HEK293T (cell line): ENCODE measurements around the gene RCAN1.
"Not testable (repeated sequence)": the region's sequence is repeated elsewhere in the genome, so short reads cannot be mapped to it uniquely, and the experiment has no call there.

Experiments used
- CTCF ChIA-PET: fragments of 350-600 bp; formaldehyde crosslinking; extraction: SDS; loops from one replicate; lab custom pipeline; 2021; ENCODE audit warnings: antibody characterized with exemption, inconsistent platforms; lab: Yijun Ruan, JAX
- POLR2A ChIA-PET: fragments of 350-600 bp; formaldehyde crosslinking; extraction: SDS; loops from one replicate; lab custom pipeline; 2020; ENCODE audit warnings: antibody characterized with exemption, inconsistent platforms; lab: Yijun Ruan, JAX
- DNase-seq: peaks from one replicate; pipeline ENCODE4 v3.0.0; 2012; ENCODE audit warnings: mixed read lengths; ENCODE audit errors: extremely low spot score
- ARNT ChIP-seq: fragments of 450-650 bp; IDR thresholded peaks from 2 replicates; pipeline ENCODE4 v1.6.1; 2017; ENCODE audit warnings: mild to moderate bottlenecking
- BHLHE40 ChIP-seq: fragments of 450-650 bp; IDR thresholded peaks from 2 replicates; pipeline ENCODE4 v1.6.1; 2016; ENCODE audit warnings: mild to moderate bottlenecking, moderate library complexity, borderline replicate concordance
- CTBP1 ChIP-seq: fragments of 450-650 bp; IDR thresholded peaks from 2 replicates; pipeline ENCODE4 v1.6.1; 2016; ENCODE audit warnings: borderline replicate concordance
- ELF4 ChIP-seq: fragments of 450-650 bp; IDR thresholded peaks from 2 replicates; pipeline ENCODE4 v1.6.1; 2017; ENCODE audit warnings: antibody characterized with exemption
- FOXA1 ChIP-seq: fragments of 450-650 bp; IDR thresholded peaks from 2 replicates; pipeline ENCODE4 v1.6.1; 2016; ENCODE audit warnings: mild to moderate bottlenecking
- FOXK2 ChIP-seq: fragments of 450-650 bp; IDR thresholded peaks from 2 replicates; pipeline ENCODE4 v1.6.1; 2016; ENCODE audit warnings: mild to moderate bottlenecking
- FOXM1 ChIP-seq: fragments of 450-650 bp; IDR thresholded peaks from 2 replicates; pipeline ENCODE4 v1.6.1; 2017; ENCODE audit warnings: mild to moderate bottlenecking, borderline replicate concordance
- HDGF ChIP-seq: fragments of 450-650 bp; IDR thresholded peaks from 2 replicates; pipeline ENCODE4 v1.6.1; 2017; ENCODE audit warnings: antibody characterized with exemption, borderline replicate concordance
- L3MBTL2 ChIP-seq: fragments of 450-650 bp; conservative IDR thresholded peaks from 2 replicates; pipeline ENCODE4 v1.6.1; 2016; ENCODE audit warnings: mild to moderate bottlenecking
- LEF1 ChIP-seq: fragments of 450-650 bp; IDR thresholded peaks from 2 replicates; pipeline ENCODE4 v1.6.1; 2017; ENCODE audit warnings: mild to moderate bottlenecking, borderline replicate concordance
- NFRKB ChIP-seq: fragments of 450-650 bp; IDR thresholded peaks from 2 replicates; pipeline ENCODE4 v1.6.1; 2016; ENCODE audit warnings: mild to moderate bottlenecking, moderate library complexity
- SP1 ChIP-seq: fragments of 450-650 bp; IDR thresholded peaks from 2 replicates; pipeline ENCODE4 v1.6.1; 2017
- SUZ12 ChIP-seq: fragments of 450-650 bp; IDR thresholded peaks from 2 replicates; pipeline ENCODE4 v1.6.1; 2016; ENCODE audit warnings: mild to moderate bottlenecking
- TARDBP ChIP-seq: fragments of 450-650 bp; IDR thresholded peaks from 2 replicates; pipeline ENCODE4 v1.6.1; 2016
- ZNF384 ChIP-seq: fragments of 450-650 bp; IDR thresholded peaks from 2 replicates; pipeline ENCODE4 v1.6.1; 2016
- TF ChIP-seq, protein P1 (sequence below): fragments of 450-650 bp; IDR thresholded peaks from 2 replicates; pipeline ENCODE4 v1.6.1; 2016

Gene RCAN1

DNA sequence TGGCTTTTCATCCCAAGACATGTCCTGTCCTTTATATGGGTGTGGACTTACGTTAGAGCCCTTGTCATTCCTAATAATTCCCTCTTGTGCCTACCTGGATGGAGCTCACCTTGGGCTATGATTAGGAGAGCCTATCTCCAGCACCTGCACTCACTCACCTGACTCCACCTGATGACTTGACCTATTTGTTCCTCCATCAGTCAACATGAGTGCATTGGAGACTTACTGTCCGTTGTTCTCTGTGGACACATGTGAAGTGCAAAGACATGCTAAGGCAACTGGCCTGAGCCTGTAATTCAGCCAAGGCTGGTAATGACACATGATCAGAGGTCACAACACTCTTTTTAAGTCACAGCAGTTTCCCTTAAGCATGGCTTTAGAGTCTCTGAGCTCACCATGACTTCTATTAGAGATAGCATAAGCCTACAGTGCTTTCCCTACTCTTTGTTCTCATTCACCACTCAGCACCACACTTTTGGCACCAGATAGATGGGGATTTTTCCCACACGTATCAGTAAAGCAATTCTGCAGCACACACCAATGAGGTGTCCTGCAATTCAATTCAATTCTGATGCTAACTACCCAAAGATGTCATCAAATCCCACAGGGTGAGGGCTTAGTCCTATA, 112.3 kb downstream of the RCAN1 start:
- TF ChIP-seq BHLHE40 (no peak), L3MBTL2 (no peak), CTBP1 (no peak)
- POLR2A ChIA-PET, result no interaction called here

GRCh38 chr21:34501716-34502115, 113.2 kb downstream of the RCAN1 start:
- CTCF ChIA-PET, result interaction anchor here (1.0 kb wide), 1 partner anchor 9 kb away, joined by 4 read pairs; no protein-coding TSS in a partner anchor
- POLR2A ChIA-PET, result no interaction called here
- no peak for DNase-seq
- TF ChIP-seq TARDBP (no peak), NFRKB (no peak), FOXA1 (no peak), FOXK2 (no peak), ELF4 (no peak), FOXM1 (no peak), LEF1 (no peak), SP1 (no peak), L3MBTL2 (no peak), ARNT (no peak), SUZ12 (no peak), BHLHE40 (no peak), ZNF384 (no peak)

More for the DNA sequence above, 112.3 kb downstream of the RCAN1 start:
- no peak for DNase-seq
- CTCF ChIA-PET, result interaction anchor here (1.3 kb wide), 1 partner anchor 128 kb away, joined by 4 read pairs; no protein-coding TSS in a partner anchor

GRCh38 chr21:34500191-34500590, 114.7 kb downstream of the RCAN1 start:
- ChIA-PET CTCF (interaction anchor here (1.8 kb wide), 1 partner anchor 10 kb away, joined by 4 read pairs; no protein-coding TSS in a partner anchor), POLR2A (no interaction called here)
- TF ChIP-seq TARDBP (no peak), FOXA1 (no peak), NFRKB (no peak), BHLHE40 (no peak), ARNT (no peak), SP1 (no peak), FOXK2 (no peak), SUZ12 (no peak), HDGF (no peak), LEF1 (no peak), FOXM1 (no peak), L3MBTL2 (no peak), ELF4 (no peak), CTBP1 (no peak), ZNF384 (no peak)
- TF ChIP-seq, protein P1, sequence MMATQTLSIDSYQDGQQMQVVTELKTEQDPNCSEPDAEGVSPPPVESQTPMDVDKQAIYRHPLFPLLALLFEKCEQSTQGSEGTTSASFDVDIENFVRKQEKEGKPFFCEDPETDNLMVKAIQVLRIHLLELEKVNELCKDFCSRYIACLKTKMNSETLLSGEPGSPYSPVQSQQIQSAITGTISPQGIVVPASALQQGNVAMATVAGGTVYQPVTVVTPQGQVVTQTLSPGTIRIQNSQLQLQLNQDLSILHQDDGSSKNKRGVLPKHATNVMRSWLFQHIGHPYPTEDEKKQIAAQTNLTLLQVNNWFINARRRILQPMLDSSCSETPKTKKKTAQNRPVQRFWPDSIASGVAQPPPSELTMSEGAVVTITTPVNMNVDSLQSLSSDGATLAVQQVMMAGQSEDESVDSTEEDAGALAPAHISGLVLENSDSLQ, result no peak
- no peak for DNase-seq

DNA sequence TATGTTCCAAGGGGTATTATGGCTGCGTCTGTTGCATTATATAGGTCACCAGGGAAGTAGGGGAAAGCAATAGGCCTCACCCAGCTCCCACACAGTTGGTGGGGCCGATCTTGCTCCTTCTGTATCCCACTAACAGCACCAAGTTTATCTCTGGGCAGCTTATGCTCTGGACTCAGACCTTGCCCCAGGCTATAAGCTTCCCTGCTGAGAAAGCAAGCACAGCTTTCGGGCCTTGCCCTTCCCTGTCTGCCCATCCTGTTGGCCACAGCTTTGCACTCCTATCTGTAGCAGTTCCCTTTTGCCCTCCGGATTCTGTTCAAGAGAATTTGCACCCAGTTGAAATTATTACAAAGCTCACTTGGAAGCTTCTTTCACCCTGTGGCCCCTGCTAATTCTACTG, 115.8 kb downstream of the RCAN1 start:
- no peak for DNase-seq
- ChIA-PET POLR2A (no interaction called here), CTCF (interaction anchor here (0.6 to 1.8 kb wide), 2 partner anchors 11 to 202 kb away, joined by 3 to 4 read pairs; no protein-coding TSS in a partner anchor)
- TF ChIP-seq FOXA1, result no peak
- TF ChIP-seq LEF1, result no peak
- no peak for TF ChIP-seq ARNT
- no peak for TF ChIP-seq FOXM1

DNA sequence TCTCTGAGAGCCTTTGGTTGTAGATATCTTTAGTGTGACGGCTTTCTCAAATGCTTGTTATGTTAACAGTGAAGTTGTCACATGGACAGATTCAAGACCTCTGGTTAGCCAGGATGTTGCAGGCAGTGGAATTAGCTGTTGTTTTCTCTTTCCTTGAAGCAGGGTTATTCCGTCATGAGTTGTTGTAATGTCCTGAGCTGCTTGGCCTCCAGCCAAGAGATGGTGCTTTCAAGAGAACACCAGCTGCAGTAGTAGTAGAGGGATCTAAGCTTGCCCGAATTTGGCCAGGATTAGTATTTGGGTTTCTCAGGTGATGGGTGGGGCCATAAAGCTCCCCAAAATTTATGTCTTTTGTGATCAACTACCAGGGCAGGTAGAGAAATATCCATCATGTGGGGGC, 116.3 kb downstream of the RCAN1 start:
- TF ChIP-seq SUZ12, result no peak
- TF ChIP-seq ELF4, result no peak
- no peak for TF ChIP-seq L3MBTL2
- no peak for TF ChIP-seq FOXM1
- no peak for TF ChIP-seq TARDBP
- no peak for TF ChIP-seq LEF1
- TF ChIP-seq ARNT, result no peak
- TF ChIP-seq SP1, result no peak
- ChIA-PET POLR2A (no interaction called here), CTCF (interaction anchor here (1.8 kb wide), 1 partner anchor 12 kb away, joined by 4 read pairs; no protein-coding TSS in a partner anchor)
- no peak for DNase-seq

GRCh38 chr21:34483854-34484253, 131.1 kb downstream of the RCAN1 start:
- POLR2A ChIA-PET, DNase-seq, CTCF ChIA-PET: not testable (repeated sequence)

- POLR2A ChIA-PET, DNase-seq, CTCF ChIA-PET: not testable (repeated sequence)
These were observed 131.5 kb downstream of the RCAN1 start for GRCh38 chr21:34483435-34483834.

DNA sequence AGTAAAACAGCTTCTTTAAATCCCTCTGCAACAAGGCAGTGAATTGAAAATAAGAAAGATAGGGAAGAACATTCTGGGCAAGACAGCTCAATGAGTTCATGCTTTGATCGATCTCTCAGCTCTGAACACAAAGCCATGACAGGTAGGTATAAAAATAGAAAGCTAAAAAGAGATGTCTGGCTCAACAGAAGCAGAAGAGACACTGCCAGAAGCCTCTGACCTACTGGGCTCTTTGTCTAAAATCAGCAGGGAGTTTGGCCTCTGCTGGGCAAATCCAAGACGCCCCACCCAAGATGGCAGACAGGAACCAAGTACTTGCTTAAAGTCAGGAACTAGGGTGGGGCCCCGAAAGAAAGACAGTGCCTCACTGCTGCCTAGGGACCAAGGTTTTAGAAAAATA, 147.6 kb downstream of the RCAN1 start:
- POLR2A ChIA-PET, CTCF ChIA-PET, DNase-seq: not testable (repeated sequence)
